ENCODE data around the gene ATG16L1. TPM values are rescaled to one million over a fixed set of nuclear protein-coding genes. Genes with fewer than 3 reads are reported as not detected.

Gene ATG16L1
- total RNA-seq, 2 experiments from 2014 or later, result 47.2 to 50.5 TPM

- H3K9me3 Mint-ChIP-seq (ENCODE audit: insufficient read depth), result no peaks in the 10 kb centered on the region
- POLR2A ChIA-PET, result no interaction called here
- ATAC-seq (no peak), DNase-seq (no peak)
- H3K36me3 Mint-ChIP-seq (ENCODE audit: low read depth), result peaks cover 4% of the 10 kb centered on the region
- H3K4me3 Mint-ChIP-seq, result no peak overlapping the region
- peaks cover 70% of the 10 kb centered on the region for H3K4me1 Mint-ChIP-seq (ENCODE audit: low read depth)
- no peaks in the 10 kb centered on the region for H3K27me3 Mint-ChIP-seq (ENCODE audit: low read depth)
- CTCF ChIA-PET, result no interaction called here
- no peak overlapping the region for H3K27ac Mint-ChIP-seq
Observed at GRCh38 chr2:233245406-233245805, 6.1 kb upstream of the ATG16L1 start.

DNA sequence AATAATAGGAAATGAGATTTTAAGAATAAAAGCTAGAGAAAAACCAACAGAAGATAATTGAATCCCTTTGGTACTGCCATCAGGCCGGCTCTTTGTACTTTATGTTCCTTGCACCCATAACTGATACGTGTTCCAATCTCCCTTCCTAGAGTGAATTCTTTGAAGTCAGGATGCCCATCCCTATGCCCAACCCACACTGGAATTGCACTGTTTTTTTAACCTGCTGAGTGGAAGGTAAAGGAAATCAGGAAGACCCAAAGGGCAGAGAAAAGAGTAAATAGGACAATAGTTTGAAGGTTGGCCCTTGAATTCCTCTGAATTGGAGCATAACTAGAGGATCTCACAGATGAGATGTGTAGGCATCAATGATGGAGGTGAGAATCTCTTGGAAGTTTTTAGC is 4.4 kb upstream of the ATG16L1 start:
- no peak for ATAC-seq
- CTCF ChIA-PET, result interaction anchor here (1.0 to 1.6 kb wide), 2 partner anchors 11 to 13 kb away, joined by 4 to 7 read pairs; no protein-coding TSS in a partner anchor

DNA sequence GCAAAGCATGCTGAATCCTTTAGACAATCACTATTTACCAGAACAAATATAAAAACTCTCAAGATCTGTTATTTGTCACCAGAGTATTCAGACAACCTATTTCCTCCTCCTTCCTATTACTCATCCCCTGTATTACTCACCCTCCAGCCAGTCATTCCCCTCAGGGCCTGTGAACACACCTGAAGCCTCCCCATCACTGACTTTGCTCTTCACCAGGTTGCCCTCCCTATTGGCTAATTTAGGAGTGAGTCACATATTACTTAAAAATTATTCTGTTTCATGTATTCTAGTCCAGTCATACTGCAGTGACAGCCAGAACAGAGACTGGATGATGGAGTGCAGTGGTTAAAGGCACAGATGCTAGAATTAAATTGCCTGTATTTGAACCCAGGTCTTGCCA is 3.7 kb upstream of the ATG16L1 start:
- CTCF ChIA-PET, result interaction anchor here (1.6 kb wide), 1 partner anchor 13 kb away, joined by 7 read pairs; no protein-coding TSS in a partner anchor
- POLR2A ChIA-PET, result no interaction called here
- peak overlapping the region; percentile 85 for H3K27ac Mint-ChIP-seq
- H3K27me3 Mint-ChIP-seq (ENCODE audit: low read depth), result no peaks in the 10 kb centered on the region
- peaks cover 59% of the 10 kb centered on the region for H3K4me1 Mint-ChIP-seq (ENCODE audit: low read depth)
- DNase-seq (peak; percentile 58), ATAC-seq (peak; percentile 32)
- H3K9me3 Mint-ChIP-seq (ENCODE audit: insufficient read depth), result no peaks in the 10 kb centered on the region
- no peak overlapping the region for H3K4me3 Mint-ChIP-seq
- H3K36me3 Mint-ChIP-seq (ENCODE audit: low read depth), result peaks cover 11% of the 10 kb centered on the region

More for the DNA sequence above, 4.4 kb upstream of the ATG16L1 start:
- no peaks in the 10 kb centered on the region for H3K27me3 Mint-ChIP-seq (ENCODE audit: low read depth)
- peaks cover 62% of the 10 kb centered on the region for H3K4me1 Mint-ChIP-seq (ENCODE audit: low read depth)
- no peak for DNase-seq
- H3K27ac Mint-ChIP-seq, result peak overlapping the region; percentile 85
- peaks cover 6% of the 10 kb centered on the region for H3K36me3 Mint-ChIP-seq (ENCODE audit: low read depth)
- POLR2A ChIA-PET, result no interaction called here
- H3K4me3 Mint-ChIP-seq, result no peak overlapping the region
- H3K9me3 Mint-ChIP-seq (ENCODE audit: insufficient read depth), result no peaks in the 10 kb centered on the region

- H3K4me3 Mint-ChIP-seq, result no peak overlapping the region
- ChIA-PET POLR2A (no interaction called here), CTCF (interaction anchor here (1.3 to 4.5 kb wide), 4 partner anchors 8 to 396 kb away, joined by 3 to 52 read pairs (median 8); no protein-coding TSS in a partner anchor)
- DNase-seq (no peak), ATAC-seq (no peak)
- H3K27me3 Mint-ChIP-seq (ENCODE audit: low read depth), result no peaks in the 10 kb centered on the region
- no peaks in the 10 kb centered on the region for H3K9me3 Mint-ChIP-seq (ENCODE audit: insufficient read depth)
- peak overlapping the region; percentile 58 for H3K27ac Mint-ChIP-seq
- peaks cover 21% of the 10 kb centered on the region for H3K36me3 Mint-ChIP-seq (ENCODE audit: low read depth)
- peaks cover 61% of the 10 kb centered on the region for H3K4me1 Mint-ChIP-seq (ENCODE audit: low read depth)
Observed at GRCh38 chr2:233248999-233249398, 2.5 kb upstream of the ATG16L1 start.

DNA sequence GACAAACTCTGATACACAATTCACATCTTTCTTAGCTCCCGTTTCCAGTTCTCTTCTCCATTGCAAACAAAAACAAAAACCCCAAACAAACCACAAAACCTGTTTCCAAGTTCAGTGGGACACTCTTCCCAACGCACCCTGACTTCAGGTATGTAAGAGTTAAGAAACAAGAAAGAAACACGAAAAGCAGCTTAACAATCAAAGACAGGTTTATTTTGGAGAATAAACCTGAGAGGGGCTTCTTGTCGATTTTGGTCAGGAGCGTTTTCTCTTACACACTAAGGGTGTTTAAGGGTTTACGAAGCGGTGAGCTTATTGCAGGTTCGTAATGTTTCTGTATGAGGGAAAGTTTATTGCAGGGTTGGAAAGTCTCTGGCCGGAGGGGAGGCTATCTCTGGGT is 905 bp upstream of the ATG16L1 start:
- H3K27me3 Mint-ChIP-seq (ENCODE audit: low read depth), result no peaks in the 10 kb centered on the region
- no peaks in the 10 kb centered on the region for H3K9me3 Mint-ChIP-seq (ENCODE audit: insufficient read depth)
- H3K4me1 Mint-ChIP-seq (ENCODE audit: low read depth), result peaks cover 63% of the 10 kb centered on the region
- H3K27ac Mint-ChIP-seq, result peak overlapping the region; percentile 94
- H3K36me3 Mint-ChIP-seq (ENCODE audit: low read depth), result peaks cover 31% of the 10 kb centered on the region
- no peak for ATAC-seq
- CTCF ChIA-PET, result interaction anchor here (0.7 to 5.0 kb wide), 32 partner anchors 9 to 481 kb away, joined by 3 to 52 read pairs (median 5); partner anchors contain the start of genes DGKD and INPP5D
- POLR2A ChIA-PET, result interaction anchor here (0.8 to 5.2 kb wide), 5 partner anchors 12 to 190 kb away, joined by 3 to 44 read pairs (median 12); partner anchors contain the start of gene INPP5D
- H3K4me3 Mint-ChIP-seq, result peak overlapping the region; percentile 91
- DNase-seq, result no peak

DNA sequence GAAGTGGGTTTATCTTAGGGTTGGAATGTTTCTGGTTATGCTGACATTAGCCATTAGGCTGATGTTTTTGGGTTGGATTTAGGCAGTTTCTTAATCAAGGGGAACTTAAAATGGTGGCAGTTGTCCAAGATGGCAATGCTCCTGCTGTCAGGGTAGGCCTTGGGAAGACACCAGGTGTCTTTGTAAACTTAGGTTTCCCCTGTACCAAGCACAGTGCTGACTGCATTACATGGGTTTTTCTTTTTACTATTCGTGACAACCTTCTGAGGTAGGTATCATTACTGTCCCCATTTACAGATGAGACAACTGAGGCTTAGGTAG is 528 bp upstream of the ATG16L1 start:
- ChIA-PET CTCF (interaction anchor here (0.7 to 5.0 kb wide), 36 partner anchors 9 to 482 kb away, joined by 3 to 52 read pairs (median 4); partner anchors contain the start of genes DGKD and INPP5D), POLR2A (interaction anchor here (0.8 to 5.2 kb wide), 8 partner anchors 10 to 190 kb away, joined by 3 to 44 read pairs (median 10); partner anchors contain the start of gene INPP5D)
- ATAC-seq (peak; percentile 10), DNase-seq (no peak)
- Mint-ChIP-seq H3K27ac (peak overlapping the region; percentile 94), H3K27me3 (ENCODE audit: low read depth) (no peaks in the 10 kb centered on the region), H3K36me3 (ENCODE audit: low read depth) (peaks cover 35% of the 10 kb centered on the region), H3K4me1 (ENCODE audit: low read depth) (peaks cover 66% of the 10 kb centered on the region), H3K9me3 (ENCODE audit: insufficient read depth) (no peaks in the 10 kb centered on the region), H3K4me3 (peak overlapping the region; percentile 91)

DNA sequence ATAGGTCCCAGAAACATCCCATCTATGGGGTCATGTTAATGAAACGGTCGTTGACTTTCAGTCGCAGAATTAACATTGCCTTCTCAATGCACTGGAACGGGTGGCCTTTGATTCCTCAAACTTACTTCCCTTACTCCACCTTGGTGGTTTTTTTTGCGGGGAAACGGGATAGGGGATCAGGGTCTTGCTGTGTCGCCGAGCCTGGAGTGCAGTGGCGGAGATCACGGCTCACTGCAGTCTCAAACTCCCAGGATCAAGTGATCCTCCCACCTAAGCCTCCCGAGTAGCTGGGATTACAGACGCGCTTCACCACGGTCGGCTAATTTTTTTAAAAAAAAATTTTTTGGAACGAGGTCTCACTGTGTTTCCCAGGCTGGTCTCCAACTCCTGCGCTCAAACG is 754 bp downstream of the ATG16L1 start:
- Mint-ChIP-seq H3K4me1 (ENCODE audit: low read depth) (peaks cover 62% of the 10 kb centered on the region), H3K27ac (peak overlapping the region; percentile 94), H3K27me3 (ENCODE audit: low read depth) (no peaks in the 10 kb centered on the region), H3K36me3 (ENCODE audit: low read depth) (peaks cover 42% of the 10 kb centered on the region), H3K4me3 (peak overlapping the region; percentile 91), H3K9me3 (ENCODE audit: insufficient read depth) (no peaks in the 10 kb centered on the region)
- DNase-seq (no peak), ATAC-seq (no peak)
- CTCF ChIA-PET, result interaction anchor here (0.8 to 5.0 kb wide), 12 partner anchors 11 to 419 kb away, joined by 3 to 52 read pairs (median 8); partner anchors contain the start of gene INPP5D
- POLR2A ChIA-PET, result interaction anchor here (0.7 to 5.2 kb wide), 6 partner anchors 10 to 909 kb away, joined by 3 to 44 read pairs (median 6); no protein-coding TSS in a partner anchor

DNA sequence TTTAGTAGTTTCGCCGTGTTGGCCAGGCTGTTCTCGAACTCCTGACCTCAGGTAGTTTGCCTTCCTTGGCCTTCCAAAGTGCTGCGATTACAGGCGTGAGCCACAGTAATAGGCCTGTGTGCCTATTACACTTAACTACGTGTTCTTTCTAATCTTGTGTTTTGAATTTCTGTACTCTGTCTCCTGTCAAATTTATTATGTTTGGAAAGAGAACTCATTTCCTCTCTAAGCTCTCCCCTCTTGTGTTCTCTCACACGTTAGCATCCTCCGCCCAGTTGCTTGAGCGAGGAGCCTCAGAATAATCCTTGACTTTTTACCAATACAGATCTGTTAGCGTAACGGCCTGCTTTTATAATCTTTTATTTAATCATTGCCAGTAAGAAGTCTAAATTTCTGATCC is 3.7 kb downstream of the ATG16L1 start:
- H3K27me3 Mint-ChIP-seq (ENCODE audit: low read depth), result no peaks in the 10 kb centered on the region
- ChIA-PET POLR2A (interaction anchor here (0.6 to 5.2 kb wide), 2 partner anchors 12 to 127 kb away, joined by 3 to 44 read pairs; no protein-coding TSS in a partner anchor), CTCF (interaction anchor here (0.9 to 5.0 kb wide), 4 partner anchors 9 to 194 kb away, joined by 3 to 42 read pairs (median 6); partner anchors contain the start of gene INPP5D)
- peaks cover 66% of the 10 kb centered on the region for H3K36me3 Mint-ChIP-seq (ENCODE audit: low read depth)
- H3K9me3 Mint-ChIP-seq (ENCODE audit: insufficient read depth), result no peaks in the 10 kb centered on the region
- H3K27ac Mint-ChIP-seq, result peak overlapping the region; percentile 8
- no peak for ATAC-seq
- DNase-seq, result no peak
- no peak overlapping the region for H3K4me3 Mint-ChIP-seq
- peaks cover 62% of the 10 kb centered on the region for H3K4me1 Mint-ChIP-seq (ENCODE audit: low read depth)

- H3K4me1 Mint-ChIP-seq (ENCODE audit: low read depth), result peaks cover 62% of the 10 kb centered on the region
- ATAC-seq (no peak), DNase-seq (no peak)
- H3K9me3 Mint-ChIP-seq (ENCODE audit: insufficient read depth), result no peaks in the 10 kb centered on the region
- no peak overlapping the region for H3K27ac Mint-ChIP-seq
- ChIA-PET POLR2A (no interaction called here), CTCF (interaction anchor here (1.1 to 2.3 kb wide), 2 partner anchors 12 to 195 kb away, joined by 3 to 6 read pairs; partner anchors contain the start of gene INPP5D)
- no peak overlapping the region for H3K4me3 Mint-ChIP-seq
- peaks cover 74% of the 10 kb centered on the region for H3K36me3 Mint-ChIP-seq (ENCODE audit: low read depth)
- H3K27me3 Mint-ChIP-seq (ENCODE audit: low read depth), result no peaks in the 10 kb centered on the region
Observed at GRCh38 chr2:233256048-233256447, 4.6 kb downstream of the ATG16L1 start.

- no peaks in the 10 kb centered on the region for H3K27me3 Mint-ChIP-seq (ENCODE audit: low read depth)
- ATAC-seq (no peak), DNase-seq (no peak)
- ChIA-PET CTCF (no interaction called here), POLR2A (interaction anchor here (1.8 kb wide), 1 partner anchor 10 kb away, joined by 6 read pairs; no protein-coding TSS in a partner anchor)
- H3K27ac Mint-ChIP-seq, result no peak overlapping the region
- H3K4me3 Mint-ChIP-seq, result no peak overlapping the region
- H3K36me3 Mint-ChIP-seq (ENCODE audit: low read depth), result peaks cover 85% of the 10 kb centered on the region
- peaks cover 74% of the 10 kb centered on the region for H3K4me1 Mint-ChIP-seq (ENCODE audit: low read depth)
- no peaks in the 10 kb centered on the region for H3K9me3 Mint-ChIP-seq (ENCODE audit: insufficient read depth)
Observed at GRCh38 chr2:233258211-233258610, 6.7 kb downstream of the ATG16L1 start.

DNA sequence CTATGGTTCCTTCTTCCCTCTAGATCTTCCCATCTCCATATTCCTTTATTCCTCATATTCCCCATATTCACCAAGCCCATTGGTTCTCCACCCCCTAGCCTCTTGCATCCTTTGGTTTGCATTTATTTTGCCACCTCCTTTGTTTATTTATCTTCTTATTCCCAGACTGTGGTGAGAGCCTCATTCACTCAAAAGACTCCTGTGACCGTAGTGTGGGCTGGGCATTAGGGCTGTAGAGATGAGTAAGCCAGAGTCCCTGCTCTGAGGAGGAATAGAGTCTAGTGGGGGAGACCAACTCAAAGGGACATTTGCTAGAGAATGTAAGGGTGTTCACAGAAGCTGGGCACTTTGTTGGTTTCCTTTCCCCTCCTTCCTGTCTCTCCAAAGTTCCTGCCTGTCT is 8.3 kb downstream of the ATG16L1 start:
- no peaks in the 10 kb centered on the region for H3K27me3 Mint-ChIP-seq (ENCODE audit: low read depth)
- H3K9me3 Mint-ChIP-seq (ENCODE audit: insufficient read depth), result no peaks in the 10 kb centered on the region
- peak overlapping the region; percentile 44 for H3K27ac Mint-ChIP-seq
- no peak overlapping the region for H3K4me3 Mint-ChIP-seq
- peaks cover 62% of the 10 kb centered on the region for H3K4me1 Mint-ChIP-seq (ENCODE audit: low read depth)
- CTCF ChIA-PET, result interaction anchor here (1.0 kb wide), 2 partner anchors 8 to 9 kb away, joined by 3 to 5 read pairs; partner anchors contain the start of gene ATG16L1
- peaks cover 84% of the 10 kb centered on the region for H3K36me3 Mint-ChIP-seq (ENCODE audit: low read depth)
- no peak for ATAC-seq
- POLR2A ChIA-PET, result interaction anchor here (0.5 to 1.2 kb wide), 2 partner anchors 8 to 9 kb away, joined by 3 to 4 read pairs; partner anchors contain the start of gene ATG16L1
- DNase-seq, result no peak

GRCh38 chr2:233260661-233261060 is 9.2 kb downstream of the ATG16L1 start:
- no peaks in the 10 kb centered on the region for H3K27me3 Mint-ChIP-seq (ENCODE audit: low read depth)
- H3K9me3 Mint-ChIP-seq (ENCODE audit: insufficient read depth), result no peaks in the 10 kb centered on the region
- DNase-seq (no peak), ATAC-seq (no peak)
- no peak overlapping the region for H3K4me3 Mint-ChIP-seq
- peaks cover 84% of the 10 kb centered on the region for H3K36me3 Mint-ChIP-seq (ENCODE audit: low read depth)
- peaks cover 55% of the 10 kb centered on the region for H3K4me1 Mint-ChIP-seq (ENCODE audit: low read depth)
- H3K27ac Mint-ChIP-seq, result peak overlapping the region; percentile 82
- POLR2A ChIA-PET, result interaction anchor here (4.4 kb wide), 1 partner anchor 9 kb away, joined by 22 read pairs; the partner anchor contains the start of gene ATG16L1
- CTCF ChIA-PET, result interaction anchor here (0.9 to 5.9 kb wide), 3 partner anchors 8 to 43 kb away, joined by 3 to 42 read pairs (median 5); partner anchors contain the start of gene ATG16L1
